Measurements from ENCODE around the gene GPR157.

Gene GPR157

DNA sequence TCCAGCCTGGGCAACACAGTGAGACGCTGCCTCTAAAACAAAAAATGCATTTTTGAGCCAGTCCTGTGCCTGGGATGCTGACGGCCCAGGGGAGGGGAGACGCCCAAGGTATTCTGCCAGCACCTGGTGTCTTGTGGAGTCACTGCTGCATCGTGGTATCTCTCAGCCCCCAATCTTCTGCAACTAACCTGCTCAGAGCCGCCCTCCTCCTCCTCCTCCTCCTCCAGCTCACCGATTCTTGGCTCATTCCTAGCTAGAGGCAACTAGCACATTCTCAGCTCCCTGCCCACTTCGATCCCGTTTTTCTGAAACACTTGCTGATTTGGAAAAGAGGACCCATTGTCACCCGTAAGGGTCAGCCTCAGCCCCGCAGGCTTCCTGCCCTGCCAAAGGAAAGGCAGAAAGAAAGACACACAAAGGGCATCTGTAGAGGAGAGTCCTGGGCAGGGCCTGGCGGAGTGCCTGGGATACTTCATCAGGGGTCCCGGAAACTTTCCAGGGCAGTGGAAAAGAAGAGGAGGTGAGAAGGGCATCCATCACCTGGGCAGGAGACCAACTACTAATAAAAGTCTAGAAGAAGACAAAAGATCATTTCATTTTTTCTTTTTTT is 20.7 kb downstream of the GPR157 start:
- H3K4me2 ChIP-seq (ENCODE audit: low read depth, low read length, poor library complexity, severe bottlenecking), result no peak overlapping the region
- TF ChIP-seq, protein P1, sequence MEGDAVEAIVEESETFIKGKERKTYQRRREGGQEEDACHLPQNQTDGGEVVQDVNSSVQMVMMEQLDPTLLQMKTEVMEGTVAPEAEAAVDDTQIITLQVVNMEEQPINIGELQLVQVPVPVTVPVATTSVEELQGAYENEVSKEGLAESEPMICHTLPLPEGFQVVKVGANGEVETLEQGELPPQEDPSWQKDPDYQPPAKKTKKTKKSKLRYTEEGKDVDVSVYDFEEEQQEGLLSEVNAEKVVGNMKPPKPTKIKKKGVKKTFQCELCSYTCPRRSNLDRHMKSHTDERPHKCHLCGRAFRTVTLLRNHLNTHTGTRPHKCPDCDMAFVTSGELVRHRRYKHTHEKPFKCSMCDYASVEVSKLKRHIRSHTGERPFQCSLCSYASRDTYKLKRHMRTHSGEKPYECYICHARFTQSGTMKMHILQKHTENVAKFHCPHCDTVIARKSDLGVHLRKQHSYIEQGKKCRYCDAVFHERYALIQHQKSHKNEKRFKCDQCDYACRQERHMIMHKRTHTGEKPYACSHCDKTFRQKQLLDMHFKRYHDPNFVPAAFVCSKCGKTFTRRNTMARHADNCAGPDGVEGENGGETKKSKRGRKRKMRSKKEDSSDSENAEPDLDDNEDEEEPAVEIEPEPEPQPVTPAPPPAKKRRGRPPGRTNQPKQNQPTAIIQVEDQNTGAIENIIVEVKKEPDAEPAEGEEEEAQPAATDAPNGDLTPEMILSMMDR (conservative IDR thresholded peaks at IDR 0.05; ENCODE audit: low read length), result no peak
- TF ChIP-seq EZH2phosphoT487 (IDR thresholded peaks at IDR 0.05; ENCODE audit: borderline replicate concordance), result no peak
- no peaks in the 10 kb centered on the region for H3K27me3 ChIP-seq (ENCODE audit: insufficient read depth, low read length, poor library complexity, severe bottlenecking)
- H2AFZ ChIP-seq (ENCODE audit: low read length), result no peak overlapping the region
- no peaks in the 10 kb centered on the region for H3K9me2 ChIP-seq (replicated peaks; ENCODE audit: low read depth, low read length)
- no peaks in the 10 kb centered on the region for H3K4me1 ChIP-seq (ENCODE audit: insufficient read depth, low read length, poor library complexity, severe bottlenecking)
- no peaks in the 10 kb centered on the region for H3K36me3 ChIP-seq (ENCODE audit: insufficient read depth, low read length)
- no peaks in the 10 kb centered on the region for H3K79me2 ChIP-seq (ENCODE audit: insufficient read depth, low read length)
- H3K4me3 ChIP-seq (ENCODE audit: low read length, poor library complexity, severe bottlenecking), result no peak overlapping the region
- H3K9me3 ChIP-seq (ENCODE audit: insufficient read depth, low read depth, low read length), result no peaks in the 10 kb centered on the region
- H3K9ac ChIP-seq (ENCODE audit: low read depth, low read length, poor library complexity, severe bottlenecking), result no peak overlapping the region
- no peaks in the 10 kb centered on the region for H4K20me1 ChIP-seq (ENCODE audit: insufficient read depth, low read length, poor library complexity, severe bottlenecking)
- H3F3A ChIP-seq (ENCODE audit: low read depth), result no peaks in the 10 kb centered on the region

DNA sequence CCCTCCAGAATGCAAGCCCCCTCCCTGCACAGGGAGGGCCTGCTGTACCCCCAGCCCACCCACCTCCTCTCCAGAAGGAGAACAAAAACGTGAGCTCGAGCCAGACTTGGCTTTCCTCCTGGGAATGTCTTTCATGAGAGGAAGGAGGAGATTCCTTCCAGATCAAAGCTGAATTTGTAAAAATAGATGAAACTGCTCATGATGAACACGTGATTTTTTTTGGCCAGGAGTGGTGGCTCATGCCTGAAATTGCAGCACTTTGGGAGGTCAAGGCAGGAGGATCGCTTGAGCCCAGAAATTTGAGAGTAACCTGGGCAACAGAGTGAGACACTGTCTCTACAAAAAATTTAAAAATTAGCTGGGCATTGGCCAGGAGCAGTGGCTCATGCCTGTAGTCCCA is 21.8 kb downstream of the GPR157 start:
- TF ChIP-seq, protein P1 (conservative IDR thresholded peaks at IDR 0.05; ENCODE audit: low read length), result no peak
- no peak for TF ChIP-seq EZH2phosphoT487 (IDR thresholded peaks at IDR 0.05; ENCODE audit: borderline replicate concordance)
- H3K9me3 ChIP-seq (ENCODE audit: insufficient read depth, low read depth, low read length), result no peaks in the 10 kb centered on the region
- H3K4me3 ChIP-seq (ENCODE audit: low read length, poor library complexity, severe bottlenecking), result no peak overlapping the region
- H3K4me1 ChIP-seq (ENCODE audit: insufficient read depth, low read length, poor library complexity, severe bottlenecking), result no peaks in the 10 kb centered on the region
- no peak overlapping the region for H3K9ac ChIP-seq (ENCODE audit: low read depth, low read length, poor library complexity, severe bottlenecking)
- no peaks in the 10 kb centered on the region for H3F3A ChIP-seq (ENCODE audit: low read depth)
- H3K36me3 ChIP-seq (ENCODE audit: insufficient read depth, low read length), result no peaks in the 10 kb centered on the region
- no peak overlapping the region for H2AFZ ChIP-seq (ENCODE audit: low read length)
- H3K9me2 ChIP-seq (replicated peaks; ENCODE audit: low read depth, low read length), result no peaks in the 10 kb centered on the region
- H3K4me2 ChIP-seq (ENCODE audit: low read depth, low read length, poor library complexity, severe bottlenecking), result no peak overlapping the region
- no peaks in the 10 kb centered on the region for H4K20me1 ChIP-seq (ENCODE audit: insufficient read depth, low read length, poor library complexity, severe bottlenecking)
- H3K79me2 ChIP-seq (ENCODE audit: insufficient read depth, low read length), result no peaks in the 10 kb centered on the region
- no peaks in the 10 kb centered on the region for H3K27me3 ChIP-seq (ENCODE audit: insufficient read depth, low read length, poor library complexity, severe bottlenecking)

DNA sequence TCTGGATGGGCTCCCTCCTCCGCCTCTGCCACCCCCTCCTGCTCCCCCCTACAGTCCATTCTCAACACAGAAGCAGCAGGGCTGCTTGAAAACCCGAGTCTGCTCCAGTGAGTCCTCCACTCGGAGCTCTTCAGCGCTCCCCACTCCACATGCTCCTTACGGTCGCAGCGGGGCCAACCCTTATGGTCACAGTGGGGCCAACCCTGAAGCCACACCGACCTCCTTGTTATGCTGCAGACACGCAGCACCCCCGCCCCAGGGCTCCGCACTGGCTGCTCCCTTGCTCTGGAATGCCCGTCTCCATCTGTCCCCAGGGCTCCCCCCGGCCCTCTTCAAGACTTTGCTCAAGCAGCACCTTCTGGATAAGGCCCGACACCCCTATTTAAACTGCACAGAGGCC is 22.6 kb downstream of the GPR157 start:
- no peak overlapping the region for H2AFZ ChIP-seq (ENCODE audit: low read length)
- no peak overlapping the region for H3K4me2 ChIP-seq (ENCODE audit: low read depth, low read length, poor library complexity, severe bottlenecking)
- H4K20me1 ChIP-seq (ENCODE audit: insufficient read depth, low read length, poor library complexity, severe bottlenecking), result no peaks in the 10 kb centered on the region
- H3K4me1 ChIP-seq (ENCODE audit: insufficient read depth, low read length, poor library complexity, severe bottlenecking), result no peaks in the 10 kb centered on the region
- H3K79me2 ChIP-seq (ENCODE audit: insufficient read depth, low read length), result no peaks in the 10 kb centered on the region
- no peak overlapping the region for H3K9ac ChIP-seq (ENCODE audit: low read depth, low read length, poor library complexity, severe bottlenecking)
- H3F3A ChIP-seq (ENCODE audit: low read depth), result no peaks in the 10 kb centered on the region
- H3K4me3 ChIP-seq (ENCODE audit: low read length, poor library complexity, severe bottlenecking), result no peak overlapping the region
- TF ChIP-seq EZH2phosphoT487 (IDR thresholded peaks at IDR 0.05; ENCODE audit: borderline replicate concordance), result no peak
- TF ChIP-seq, protein P1 (conservative IDR thresholded peaks at IDR 0.05; ENCODE audit: low read length), result no peak
- no peaks in the 10 kb centered on the region for H3K9me2 ChIP-seq (replicated peaks; ENCODE audit: low read depth, low read length)
- H3K27me3 ChIP-seq (ENCODE audit: insufficient read depth, low read length, poor library complexity, severe bottlenecking), result no peaks in the 10 kb centered on the region
- no peaks in the 10 kb centered on the region for H3K9me3 ChIP-seq (ENCODE audit: insufficient read depth, low read depth, low read length)
- H3K36me3 ChIP-seq (ENCODE audit: insufficient read depth, low read length), result no peaks in the 10 kb centered on the region

Data from Loucy (cell line).